ENCODE measurements around the gene ERCC6. TPM values are rescaled to one million over a fixed set of nuclear protein-coding genes. Genes with fewer than 3 reads are reported as not detected.

The ERCC6 gene
- total RNA-seq, 4 donors from 2014 or later = 16.0 to 34.0 (median 22.4) TPM

DNA sequence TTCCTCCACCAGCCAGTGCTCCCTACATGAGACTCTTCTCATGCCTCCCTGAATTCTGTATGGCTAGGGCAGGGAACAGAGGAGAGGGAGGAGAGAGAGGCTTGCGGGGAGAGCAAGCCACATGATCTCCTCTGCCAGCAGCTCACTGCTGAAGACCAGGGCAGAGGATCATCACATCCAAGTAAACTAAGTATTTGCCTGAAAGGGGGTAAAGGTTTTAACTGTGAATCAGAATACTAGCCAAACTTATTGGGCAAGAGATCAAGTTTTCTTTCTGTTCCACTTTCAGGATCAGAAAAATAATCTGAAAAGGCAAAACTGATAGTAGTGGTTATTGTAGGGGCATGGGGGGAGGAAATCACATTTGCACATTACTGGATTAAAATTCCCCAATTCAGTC is 17.8 kb upstream of the ERCC6 start:
- intact Hi-C loops (cut with DNase I; ENCODE audit: low total_unique reads) (no loop called here), in situ Hi-C loops (cut with MboI; ENCODE audit: low pct_ligation_motif_present in 1 of 4, low pct_unique_long_range_greater_than_20kb in 1 of 4, low sequenced_read_pairs in 3 of 4) (no loop called here)
- H3K27ac ChIP-seq = no peak overlapping the region
- peaks cover 16% of the 10 kb centered on the region for H3K27me3 ChIP-seq
- H3K9me3 ChIP-seq = no peaks in the 10 kb centered on the region
- H3K36me3 ChIP-seq = no peaks in the 10 kb centered on the region
- H3K4me3 ChIP-seq = no peak overlapping the region
- no peak for DNase-seq
- no peaks in the 10 kb centered on the region for H3K4me1 ChIP-seq
- 94% methylated on average over 1 of the region's 1 CpG; no CpG with 5 or more reads in 1 of the 2 donors for WGBS, 2 donors (ENCODE audit: low coverage in 1 of 2)
- TF ChIP-seq POLR2AphosphoS5 (IDR thresholded peaks at IDR 0.05) (no peak), POLR2A (IDR thresholded peaks at IDR 0.05) (no peak), EP300 (IDR thresholded peaks at IDR 0.05; ENCODE audit: low read depth) (no peak)
- TF ChIP-seq, protein P1, sequence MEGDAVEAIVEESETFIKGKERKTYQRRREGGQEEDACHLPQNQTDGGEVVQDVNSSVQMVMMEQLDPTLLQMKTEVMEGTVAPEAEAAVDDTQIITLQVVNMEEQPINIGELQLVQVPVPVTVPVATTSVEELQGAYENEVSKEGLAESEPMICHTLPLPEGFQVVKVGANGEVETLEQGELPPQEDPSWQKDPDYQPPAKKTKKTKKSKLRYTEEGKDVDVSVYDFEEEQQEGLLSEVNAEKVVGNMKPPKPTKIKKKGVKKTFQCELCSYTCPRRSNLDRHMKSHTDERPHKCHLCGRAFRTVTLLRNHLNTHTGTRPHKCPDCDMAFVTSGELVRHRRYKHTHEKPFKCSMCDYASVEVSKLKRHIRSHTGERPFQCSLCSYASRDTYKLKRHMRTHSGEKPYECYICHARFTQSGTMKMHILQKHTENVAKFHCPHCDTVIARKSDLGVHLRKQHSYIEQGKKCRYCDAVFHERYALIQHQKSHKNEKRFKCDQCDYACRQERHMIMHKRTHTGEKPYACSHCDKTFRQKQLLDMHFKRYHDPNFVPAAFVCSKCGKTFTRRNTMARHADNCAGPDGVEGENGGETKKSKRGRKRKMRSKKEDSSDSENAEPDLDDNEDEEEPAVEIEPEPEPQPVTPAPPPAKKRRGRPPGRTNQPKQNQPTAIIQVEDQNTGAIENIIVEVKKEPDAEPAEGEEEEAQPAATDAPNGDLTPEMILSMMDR (IDR thresholded peaks at IDR 0.05) = no peak

DNA sequence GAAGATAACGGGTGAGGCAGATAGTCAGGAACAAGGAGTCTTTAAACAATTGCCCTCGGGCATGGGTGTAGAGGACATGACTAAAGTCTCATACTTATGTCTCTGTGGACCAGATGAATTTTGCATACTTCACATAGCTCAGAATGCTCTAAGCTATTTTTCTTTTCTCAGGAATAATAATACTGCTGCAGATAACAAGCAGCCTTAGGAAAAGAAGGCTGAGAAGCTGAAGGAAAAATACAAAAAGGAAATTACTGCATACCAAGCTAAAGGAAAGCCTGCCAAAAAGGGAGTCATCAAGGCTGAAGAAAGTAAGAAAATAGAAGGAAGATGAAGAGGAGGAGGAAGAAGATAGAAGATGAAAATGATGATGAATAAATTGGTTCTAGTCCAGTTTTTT is 13.4 kb upstream of the ERCC6 start:
- H3K27me3 ChIP-seq = peaks cover 4% of the 10 kb centered on the region
- no peak overlapping the region for H3K27ac ChIP-seq
- TF ChIP-seq POLR2AphosphoS5 (IDR thresholded peaks at IDR 0.05) (no peak), POLR2A (IDR thresholded peaks at IDR 0.05) (no peak), EP300 (IDR thresholded peaks at IDR 0.05; ENCODE audit: low read depth) (no peak)
- TF ChIP-seq, protein P1 (IDR thresholded peaks at IDR 0.05) = no peak
- intact Hi-C loops (cut with DNase I; ENCODE audit: low total_unique reads) = no loop called here
- no peaks in the 10 kb centered on the region for H3K9me3 ChIP-seq
- in situ Hi-C loops (cut with MboI; ENCODE audit: low pct_ligation_motif_present in 1 of 4, low pct_unique_long_range_greater_than_20kb in 1 of 4, low sequenced_read_pairs in 3 of 4) = no loop called here
- no peak for DNase-seq
- no peak overlapping the region for H3K4me3 ChIP-seq
- H3K36me3 ChIP-seq = no peaks in the 10 kb centered on the region
- no peaks in the 10 kb centered on the region for H3K4me1 ChIP-seq
- WGBS, 2 donors (ENCODE audit: low coverage in 1 of 2) = 62 to 73% methylated on average over 2 of the region's 2 CpGs

DNA sequence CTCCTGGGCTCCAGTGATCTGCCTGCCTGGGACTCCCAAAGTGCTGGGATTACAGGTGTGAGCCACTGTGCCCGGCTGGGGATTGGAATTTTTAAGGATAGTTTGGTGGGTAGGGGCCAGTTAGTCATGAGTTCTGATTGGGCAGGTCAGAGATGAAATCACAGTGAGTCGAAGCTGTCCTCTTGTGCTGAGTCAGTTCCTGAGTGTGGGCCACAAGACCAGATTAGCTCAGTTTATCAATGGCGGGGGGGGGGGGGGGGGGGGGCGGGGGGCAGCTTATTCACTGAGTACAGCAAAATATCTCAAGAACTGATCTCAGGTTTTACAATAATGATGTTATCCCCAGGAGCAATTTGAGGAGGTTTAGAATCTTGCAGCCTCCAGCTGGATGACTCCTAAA is 11.6 kb upstream of the ERCC6 start:
- TF ChIP-seq POLR2A (IDR thresholded peaks at IDR 0.05) (no peak), EP300 (IDR thresholded peaks at IDR 0.05; ENCODE audit: low read depth) (no peak), POLR2AphosphoS5 (IDR thresholded peaks at IDR 0.05) (no peak)
- TF ChIP-seq, protein P1 (IDR thresholded peaks at IDR 0.05) = no peak
- Histone ChIP-seq H3K4me3 (no peak overlapping the region), H3K9me3 (no peaks in the 10 kb centered on the region), H3K36me3 (no peaks in the 10 kb centered on the region), H3K27ac (no peak overlapping the region), H3K27me3 (peaks cover 12% of the 10 kb centered on the region), H3K4me1 (no peaks in the 10 kb centered on the region)
- DNase-seq = no peak
- 58% methylated on average over 3 of the region's 4 CpGs; no CpG with 5 or more reads in 1 of the 2 donors for WGBS, 2 donors (ENCODE audit: low coverage in 1 of 2)
- in situ Hi-C loops (cut with MboI; ENCODE audit: low pct_ligation_motif_present in 1 of 4, low pct_unique_long_range_greater_than_20kb in 1 of 4, low sequenced_read_pairs in 3 of 4) (no loop called here), intact Hi-C loops (cut with DNase I; ENCODE audit: low total_unique reads) (no loop called here)

DNA sequence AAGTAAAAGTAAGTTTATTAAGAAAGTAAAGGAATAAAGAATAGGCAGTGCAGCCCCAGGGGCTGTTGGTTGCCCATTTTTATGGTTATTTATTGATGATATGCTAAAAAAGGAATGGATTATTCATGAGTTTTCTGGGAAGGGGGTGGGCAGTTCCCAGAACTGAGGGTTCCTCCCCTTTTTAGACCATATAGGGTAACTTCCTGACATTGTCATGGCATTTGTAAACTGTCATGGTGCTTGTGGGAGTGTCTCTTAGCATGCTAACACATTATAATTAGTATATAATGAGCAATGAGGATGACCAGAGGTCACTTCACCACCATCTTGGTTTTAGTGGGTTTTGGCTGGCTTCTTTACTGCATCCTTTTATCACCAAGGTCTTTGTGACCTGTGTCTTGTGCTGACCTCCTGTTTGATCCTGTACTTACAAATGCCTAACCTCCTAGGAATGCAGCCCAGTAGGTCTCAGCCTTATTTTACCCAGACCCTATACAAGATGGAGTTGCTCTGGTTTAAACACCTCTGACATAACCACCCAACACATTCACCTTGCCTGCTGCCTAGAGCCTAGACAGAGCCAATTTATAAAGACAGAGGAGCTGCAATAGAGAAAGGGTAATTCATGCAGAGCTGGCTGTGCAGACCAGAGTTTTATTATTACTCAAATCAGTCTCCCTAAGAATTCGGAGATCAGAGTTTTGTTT is 10.9 kb upstream of the ERCC6 start:
- H3K4me1 ChIP-seq = no peaks in the 10 kb centered on the region
- in situ Hi-C loops (cut with MboI; ENCODE audit: low pct_ligation_motif_present in 1 of 4, low pct_unique_long_range_greater_than_20kb in 1 of 4, low sequenced_read_pairs in 3 of 4) (loop anchor here in 1 of 4 donors (25.0 kb wide), 1 partner anchor 1063 kb away; the partner anchor contains the start of gene SGMS1), intact Hi-C loops (cut with DNase I; ENCODE audit: low total_unique reads) (no loop called here)
- no peak overlapping the region for H3K27ac ChIP-seq
- TF ChIP-seq, protein P1 (IDR thresholded peaks at IDR 0.05) = no peak
- H3K27me3 ChIP-seq = peaks cover 12% of the 10 kb centered on the region
- WGBS, 2 donors (ENCODE audit: low coverage in 1 of 2) = 95% methylated on average over 1 of the region's 1 CpG; no CpG with 5 or more reads in 1 of the 2 donors
- no peak for DNase-seq
- H3K4me3 ChIP-seq = no peak overlapping the region
- H3K36me3 ChIP-seq = no peaks in the 10 kb centered on the region
- H3K9me3 ChIP-seq = peaks cover 0 to 3% of the 10 kb centered on the region in 2 donors

All from transverse colon (tissue), 4 donors.